NB4 (cell line): ENCODE results near the gene TPMT.

ENCODE experiments used
- MYC ChIP-seq: IDR thresholded peaks from 2 replicates; pipeline ENCODE4 v1.6.1; 2011; ENCODE audit warnings: low read depth, low read length
- TF ChIP-seq, protein P1 (sequence below): IDR thresholded peaks from 2 replicates; pipeline ENCODE4 v1.6.1; 2011; ENCODE audit warnings: low read depth, low read length

DNA sequence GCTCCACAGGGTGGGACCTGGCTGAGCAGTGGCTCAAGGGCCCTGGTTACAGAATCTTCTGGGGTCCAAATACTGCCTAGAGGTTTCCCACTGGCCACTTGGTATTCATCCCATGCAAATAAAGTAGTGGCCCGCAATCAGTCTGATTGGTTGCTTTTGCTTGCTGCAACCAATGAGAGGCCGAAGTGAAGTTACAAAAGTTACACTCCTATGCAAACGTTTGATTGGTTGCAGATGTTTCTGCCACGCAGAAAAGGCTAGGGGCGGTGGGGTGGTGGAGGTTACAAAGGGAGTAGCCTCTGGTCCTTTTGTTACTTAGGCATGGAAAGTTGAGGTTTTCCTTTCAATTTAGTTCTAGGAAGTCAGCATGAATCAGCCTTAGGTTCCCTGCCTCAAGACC lies 28.8 kb downstream of the TPMT start:
- TF ChIP-seq, protein P1, sequence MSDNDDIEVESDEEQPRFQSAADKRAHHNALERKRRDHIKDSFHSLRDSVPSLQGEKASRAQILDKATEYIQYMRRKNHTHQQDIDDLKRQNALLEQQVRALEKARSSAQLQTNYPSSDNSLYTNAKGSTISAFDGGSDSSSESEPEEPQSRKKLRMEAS = no peak
- TF ChIP-seq MYC = no peak
